Myocyte (in vitro differentiated cells): ENCODE results near the gene AKT1S1. TPM values are rescaled to one million over a fixed set of nuclear protein-coding genes. Genes with fewer than 3 reads are reported as not detected.
A peak's percentile ranks its signal among the peaks of the same experiment; 100 is the strongest.

Experiments
- DNase-seq: peaks from one replicate; pipeline ENCODE4 v3.0.0-alpha.2; 2012; ENCODE audit warnings: low read depth
- total RNA-seq: library from RNA; depleted of rRNA; stranded (reverse); fragments of >200 nt; gene quantifications from 2 replicates; pipeline ENCODE4 v1.2.3, GENCODE V29; 2014

AKT1S1 gene
- total RNA-seq, 1 donor from 2014 or later: 25.5 TPM

DNA sequence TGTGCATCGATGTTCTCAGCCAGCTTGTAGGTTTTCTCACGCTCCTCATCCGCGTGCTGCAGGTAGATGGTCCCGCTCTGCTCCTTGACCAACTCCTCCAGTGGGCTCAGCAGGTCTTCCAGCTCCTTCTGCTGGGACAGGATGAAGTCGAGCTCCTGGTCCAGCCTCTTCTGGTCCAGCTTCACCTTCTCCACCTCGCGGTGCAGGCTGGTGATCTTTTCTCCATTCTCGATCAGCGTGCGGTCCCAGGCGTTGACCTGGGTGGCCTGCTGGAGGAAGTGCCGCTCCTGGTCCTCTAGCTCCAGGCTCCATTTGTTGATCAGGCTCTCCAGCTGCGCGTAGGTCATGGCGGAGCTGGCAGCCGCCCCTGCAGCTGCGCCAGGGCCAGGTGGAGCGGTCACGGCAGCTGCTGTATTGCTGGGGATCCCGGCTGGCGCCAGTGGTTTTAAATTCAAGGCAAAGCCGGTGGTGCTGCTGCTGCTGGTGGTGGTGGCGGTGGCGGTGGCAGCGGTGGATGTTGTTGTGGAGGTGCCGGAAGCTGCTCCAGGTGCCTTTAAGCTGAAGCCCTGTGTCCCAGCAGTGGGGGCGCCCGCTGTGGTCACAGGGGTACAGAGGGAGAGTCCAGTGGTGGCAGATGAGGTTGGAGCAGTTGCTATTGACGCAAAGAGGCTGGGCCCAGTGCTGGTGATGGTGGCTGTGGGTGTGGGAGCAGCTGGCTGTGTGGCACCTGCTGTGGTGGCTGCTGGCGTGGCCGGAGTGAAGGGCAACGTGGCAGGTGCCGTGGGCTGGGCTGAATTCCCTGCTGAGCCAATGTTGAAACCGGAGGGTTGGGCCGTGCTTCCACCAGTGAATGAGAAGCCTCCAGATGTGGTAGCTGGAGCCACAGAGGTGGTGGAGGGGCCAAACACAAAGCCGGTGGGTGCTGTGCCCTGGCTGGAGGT, 31.6 kb upstream of the AKT1S1 start:
- DNase-seq: peak; percentile 52

DNA sequence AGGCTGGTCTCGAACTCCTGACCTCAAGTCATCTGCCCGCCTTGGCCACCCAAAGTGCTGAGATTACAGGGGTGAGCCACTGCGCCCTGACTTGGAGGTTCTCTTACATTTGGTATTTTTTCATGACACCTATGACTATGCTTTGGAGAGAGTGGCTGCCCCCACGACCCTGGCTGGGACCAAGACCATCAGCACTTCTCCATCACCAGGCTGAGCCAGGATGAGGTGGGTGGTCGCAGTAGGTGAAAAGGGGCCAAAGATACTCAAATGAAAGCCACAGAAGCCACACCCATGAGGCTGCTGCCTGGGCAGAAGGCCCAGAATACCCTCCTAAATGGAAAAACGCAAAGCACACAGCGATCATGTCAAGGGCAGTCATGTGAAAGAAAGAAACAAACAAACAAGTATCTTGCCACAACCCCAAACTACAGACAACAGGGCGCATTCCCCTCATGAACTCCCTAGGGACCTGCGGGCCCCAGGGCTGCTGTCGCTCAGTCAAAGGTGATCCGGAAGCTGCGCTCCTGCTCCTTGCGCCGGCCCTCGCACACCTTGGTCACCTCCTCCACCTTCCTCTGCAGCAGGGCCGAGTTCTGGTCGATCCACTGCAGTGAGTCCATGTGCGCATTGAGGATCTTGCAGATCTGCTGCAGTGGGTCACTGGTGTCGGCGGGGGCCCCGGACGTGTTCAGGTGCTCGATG, 30.7 kb upstream of the AKT1S1 start:
- DNase-seq: no peak

DNA sequence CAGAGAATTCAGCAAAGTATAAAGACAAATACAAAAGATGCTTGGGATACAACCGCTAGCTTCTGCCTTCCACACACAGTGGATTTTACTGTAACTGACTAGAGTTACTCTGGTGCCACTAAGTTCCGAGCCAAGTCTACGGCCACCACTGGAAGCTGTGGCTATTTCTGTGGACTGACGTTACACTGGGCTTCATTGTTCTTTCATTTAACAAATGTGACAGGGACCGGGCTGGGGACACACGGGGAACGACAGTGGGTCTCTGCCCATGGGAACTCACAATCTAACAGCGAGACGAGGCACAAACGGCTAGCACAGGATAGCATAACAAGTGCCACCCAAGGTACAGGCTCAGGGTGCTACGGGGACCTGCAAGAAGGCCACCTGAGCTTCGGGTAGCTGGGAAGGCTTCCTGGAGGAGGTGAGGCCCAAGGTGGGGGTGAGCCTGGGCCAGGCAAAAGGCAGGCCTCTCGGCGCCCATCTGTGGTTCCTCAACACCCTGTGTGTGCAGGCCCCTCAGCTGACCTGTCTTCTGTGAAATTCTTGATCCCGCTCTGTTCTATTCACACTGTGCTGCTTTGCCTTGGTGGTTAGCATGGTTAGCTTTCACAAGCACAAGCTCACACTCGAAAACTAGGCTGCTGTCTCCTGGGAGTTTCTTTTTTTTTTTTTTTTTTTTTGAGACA, 29.9 kb upstream of the AKT1S1 start:
- no peak for DNase-seq

DNA sequence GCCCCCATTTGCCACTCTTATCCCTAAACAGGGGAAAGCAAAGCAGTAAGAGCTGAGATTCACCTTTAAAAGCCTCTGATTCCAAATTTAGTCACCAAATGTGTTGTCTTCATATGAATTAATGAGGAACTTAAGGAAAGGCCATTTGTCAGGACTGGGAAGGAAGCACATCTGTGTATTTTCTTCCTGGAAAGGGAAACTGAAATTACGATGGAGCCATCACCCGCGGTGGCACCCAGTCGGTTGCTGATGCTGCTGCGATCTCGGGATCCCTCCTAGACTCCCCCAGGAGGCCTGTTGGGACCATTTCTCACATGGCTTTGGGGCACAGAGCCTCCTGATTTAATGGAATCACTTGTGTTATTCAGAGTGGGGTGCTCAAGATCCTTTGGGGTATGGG, 27.0 kb upstream of the AKT1S1 start:
- no peak for DNase-seq

DNA sequence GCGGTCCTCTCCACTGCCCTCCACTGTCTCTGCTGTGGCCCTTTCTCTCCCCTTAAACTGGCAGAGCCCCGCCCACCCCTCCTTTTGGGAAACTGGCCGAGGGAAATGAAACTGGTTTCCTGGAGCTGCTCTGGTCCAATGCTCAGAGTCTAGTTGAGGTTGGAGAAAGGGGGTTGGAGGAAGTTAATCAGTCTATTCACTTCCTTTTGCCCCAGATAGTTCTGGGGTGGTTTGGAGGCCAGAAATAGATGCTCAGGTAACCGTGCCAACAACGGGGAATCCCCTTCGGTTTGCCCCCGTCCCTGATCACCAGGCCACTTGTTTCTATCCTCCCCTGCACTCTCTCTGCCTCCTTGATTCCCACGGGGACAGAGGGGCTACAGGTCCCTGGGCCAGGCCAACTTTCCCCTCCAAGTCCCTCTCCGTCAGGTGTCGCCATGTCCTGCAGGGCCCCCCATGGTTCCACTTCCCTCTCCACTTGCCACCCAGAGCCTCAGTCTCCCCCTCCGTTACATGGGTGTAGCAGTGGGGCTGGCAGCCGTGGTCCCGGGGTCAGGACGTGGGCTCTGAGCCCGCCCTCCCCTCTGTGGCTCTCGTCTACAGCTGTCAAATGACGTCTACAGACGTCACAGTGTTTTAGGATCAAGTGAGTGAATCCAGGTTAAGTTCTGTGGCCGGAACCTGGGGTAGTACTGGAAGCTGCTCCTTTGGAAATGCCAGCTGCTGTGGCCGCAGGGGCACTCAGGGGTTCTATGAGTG, 19.9 kb upstream of the AKT1S1 start, which contains the start of gene IL4I1:
Gene IL4I1 (minus strand): TSS at position 25 of the 759 bp plus-strand sequence. CDS start 727 bp downstream, outside the sequence.
- peak; percentile 61 for DNase-seq

DNA sequence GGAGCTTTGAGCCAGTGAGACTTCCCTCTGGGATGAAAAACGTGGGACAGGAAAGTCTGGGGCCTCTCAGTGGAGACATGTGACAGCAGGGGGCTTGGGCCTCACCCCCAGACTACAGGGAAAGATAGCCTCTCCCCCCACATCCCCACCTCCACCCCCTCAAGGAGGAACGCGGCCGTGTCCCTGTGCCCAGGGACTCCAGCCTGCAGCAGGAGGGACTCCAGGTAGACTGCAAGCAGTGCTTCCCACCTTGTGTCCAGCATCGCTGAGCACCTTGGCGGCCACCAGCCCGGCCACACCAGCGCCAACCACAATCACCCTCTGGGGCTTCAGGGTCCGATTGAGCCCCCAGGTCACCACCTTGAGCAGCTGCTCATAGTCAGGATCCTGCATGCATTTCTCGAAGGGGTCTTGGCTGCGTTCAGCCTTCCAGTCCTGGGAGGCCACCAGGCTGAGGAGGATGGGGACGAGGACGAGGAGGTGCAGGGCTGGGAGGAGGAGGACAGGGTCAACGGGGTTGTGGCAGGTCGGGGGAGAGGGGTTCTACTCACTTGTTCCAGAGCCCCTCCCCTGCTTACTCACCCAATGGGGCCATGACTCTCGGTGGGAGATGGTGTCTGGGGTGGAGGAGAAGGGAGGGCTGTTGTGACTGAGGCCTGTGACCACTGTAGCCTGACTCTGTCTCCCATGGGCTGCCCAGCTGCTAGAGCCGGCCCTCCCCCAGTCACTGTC, 18.6 kb upstream of the AKT1S1 start:
- no peak for DNase-seq

DNA sequence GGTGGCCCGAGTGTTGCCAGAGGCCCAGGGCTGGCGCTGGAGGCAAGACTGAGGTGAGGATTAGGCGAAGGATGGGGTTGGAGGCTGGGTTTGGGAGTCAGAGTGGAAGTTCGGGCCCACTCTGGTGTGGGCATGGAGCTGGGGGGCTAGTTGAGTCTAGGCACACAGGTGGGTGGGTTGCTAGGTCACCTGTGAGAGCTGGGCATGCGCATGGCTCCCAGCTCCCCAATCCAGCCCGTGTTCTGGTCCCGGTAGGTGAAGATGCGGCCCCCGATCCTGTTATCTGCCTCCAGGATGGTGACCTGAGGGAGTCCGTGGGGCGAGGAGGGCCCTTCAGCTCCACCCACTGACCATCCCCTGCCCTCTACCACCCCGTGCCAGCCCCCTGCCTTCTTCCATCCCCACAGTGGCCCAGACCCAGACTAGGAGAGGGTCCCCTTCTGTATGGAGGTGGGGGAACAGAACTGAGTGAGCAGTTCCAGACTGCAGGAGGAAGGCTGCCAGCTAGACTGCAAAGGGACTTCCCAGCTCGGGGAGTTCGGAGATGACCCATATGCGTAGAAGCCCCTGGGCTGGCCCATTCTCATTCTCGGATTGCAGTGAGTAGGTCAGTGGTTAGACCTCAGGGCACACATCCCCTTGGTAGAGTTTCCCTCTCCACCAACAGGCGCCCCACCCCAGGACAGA, 17.9 kb upstream of the AKT1S1 start:
- no peak for DNase-seq

DNA sequence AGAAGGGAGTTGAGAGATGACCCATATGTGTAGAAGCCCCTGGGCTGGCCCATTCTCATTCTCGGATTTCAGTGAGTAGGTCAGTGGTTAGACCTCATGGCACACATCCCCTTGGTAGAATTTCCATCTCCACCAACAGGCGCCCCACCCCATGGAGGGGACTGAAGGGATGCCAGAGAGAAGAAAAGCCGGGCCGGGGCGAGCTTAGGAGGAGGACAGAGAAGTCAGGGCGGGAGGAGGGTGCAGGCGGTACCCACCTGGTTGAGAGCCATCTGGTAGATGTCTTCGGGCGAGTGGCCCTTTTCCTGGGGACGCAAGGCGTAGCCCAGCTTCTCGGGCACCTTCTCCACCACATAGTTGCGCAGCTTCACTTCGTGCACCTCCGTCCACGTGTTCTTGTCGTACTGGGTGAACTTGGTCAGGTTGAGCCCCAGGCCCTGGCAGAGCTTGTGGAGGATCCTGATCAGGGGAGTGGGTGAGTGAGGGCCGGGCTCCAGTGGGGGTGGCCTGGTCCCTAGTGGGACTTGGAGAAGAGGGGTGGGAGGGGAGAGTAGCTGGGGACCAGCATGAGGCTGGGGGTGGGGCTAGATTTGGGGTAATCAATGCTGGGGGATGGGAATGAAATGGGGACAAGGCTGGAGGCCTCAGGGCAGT, 17.0 kb upstream of the AKT1S1 start:
- DNase-seq: no peak

DNA sequence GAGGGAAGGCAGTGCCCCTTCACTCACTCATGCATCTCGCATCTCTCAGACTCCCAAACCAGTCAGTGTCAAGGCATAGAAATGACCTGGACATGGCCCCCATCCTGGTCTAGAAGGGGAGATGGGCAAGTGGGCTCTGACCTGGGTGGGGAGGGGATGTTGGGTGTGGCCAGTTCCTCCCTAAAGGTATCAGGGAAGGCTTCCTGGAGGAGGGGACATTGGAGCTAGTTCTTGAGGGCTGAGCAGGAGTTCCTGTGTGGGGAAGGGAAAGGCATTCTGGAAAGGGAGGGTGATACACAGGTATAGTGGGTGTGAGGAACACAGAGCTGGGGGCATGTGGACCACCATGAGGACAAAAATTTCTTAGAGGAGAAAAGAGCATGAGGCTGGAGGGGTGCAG, 15.6 kb upstream of the AKT1S1 start:
- DNase-seq: no peak

DNA sequence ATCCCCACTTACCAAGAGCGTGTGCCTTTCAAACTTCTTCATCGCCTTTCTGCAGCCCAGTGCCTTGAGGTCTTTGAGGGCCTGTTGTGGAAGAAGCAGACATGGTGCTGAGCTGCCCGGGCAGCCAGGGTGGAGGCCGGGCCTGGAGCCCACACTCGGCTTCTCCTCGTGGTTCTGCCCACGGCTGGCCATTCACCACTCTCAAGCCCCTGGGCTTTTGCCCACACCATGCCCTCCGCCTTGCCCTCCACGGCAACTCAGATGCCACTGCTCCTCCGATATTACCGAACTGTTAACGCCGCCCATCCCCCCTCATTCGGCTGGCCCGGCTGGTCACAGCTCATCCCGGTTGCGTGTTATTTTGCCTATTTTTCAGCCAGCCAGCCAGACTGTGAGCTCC, 14.2 kb upstream of the AKT1S1 start:
- DNase-seq: no peak

DNA sequence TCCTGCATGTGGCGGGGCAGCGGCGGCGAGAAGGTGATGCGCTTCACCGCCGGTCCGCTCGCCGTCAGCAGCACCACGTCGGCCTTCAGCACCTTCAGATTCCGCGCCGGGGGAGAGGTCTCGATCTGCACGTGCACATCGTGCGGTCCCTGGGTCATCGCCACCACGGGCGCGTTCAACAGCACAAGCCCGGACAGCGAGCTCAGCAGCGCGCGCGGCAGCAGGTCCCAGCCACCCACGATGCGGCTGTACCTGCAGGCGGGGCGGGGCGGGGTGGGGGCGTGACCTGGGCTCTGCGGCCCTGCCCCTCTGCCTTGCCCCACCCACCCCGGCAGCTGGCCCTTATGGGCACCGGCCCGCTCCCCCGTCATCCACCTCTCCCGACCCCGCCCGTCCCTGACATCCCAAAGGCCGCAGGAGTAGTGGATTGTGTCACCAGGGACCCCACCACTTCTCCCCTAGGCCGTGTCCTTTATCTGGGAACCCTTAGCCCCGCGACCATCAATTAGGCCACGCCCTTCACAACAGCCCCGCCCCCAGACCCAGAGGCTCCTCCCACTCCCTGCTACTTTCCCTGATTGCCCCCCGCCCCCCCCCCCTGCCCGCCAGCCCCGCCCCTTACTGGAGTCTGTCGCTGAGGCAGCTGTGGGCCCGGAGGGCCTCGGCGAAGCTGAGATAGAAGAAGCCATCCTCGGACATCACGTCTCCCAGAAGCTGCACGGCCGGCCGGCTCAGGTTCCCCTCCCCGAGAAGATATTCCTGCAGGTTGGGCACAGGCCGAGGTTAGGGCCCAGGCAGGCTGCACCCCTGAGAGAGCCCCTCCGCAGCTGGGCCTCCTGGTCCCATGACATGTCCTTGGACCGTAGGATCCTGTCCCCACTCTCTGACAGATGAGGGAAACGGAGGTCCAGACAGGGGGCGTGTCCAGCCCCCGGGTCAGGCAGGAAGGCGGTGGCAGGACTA, 13.5 kb upstream of the AKT1S1 start:
- DNase-seq: no peak

DNA sequence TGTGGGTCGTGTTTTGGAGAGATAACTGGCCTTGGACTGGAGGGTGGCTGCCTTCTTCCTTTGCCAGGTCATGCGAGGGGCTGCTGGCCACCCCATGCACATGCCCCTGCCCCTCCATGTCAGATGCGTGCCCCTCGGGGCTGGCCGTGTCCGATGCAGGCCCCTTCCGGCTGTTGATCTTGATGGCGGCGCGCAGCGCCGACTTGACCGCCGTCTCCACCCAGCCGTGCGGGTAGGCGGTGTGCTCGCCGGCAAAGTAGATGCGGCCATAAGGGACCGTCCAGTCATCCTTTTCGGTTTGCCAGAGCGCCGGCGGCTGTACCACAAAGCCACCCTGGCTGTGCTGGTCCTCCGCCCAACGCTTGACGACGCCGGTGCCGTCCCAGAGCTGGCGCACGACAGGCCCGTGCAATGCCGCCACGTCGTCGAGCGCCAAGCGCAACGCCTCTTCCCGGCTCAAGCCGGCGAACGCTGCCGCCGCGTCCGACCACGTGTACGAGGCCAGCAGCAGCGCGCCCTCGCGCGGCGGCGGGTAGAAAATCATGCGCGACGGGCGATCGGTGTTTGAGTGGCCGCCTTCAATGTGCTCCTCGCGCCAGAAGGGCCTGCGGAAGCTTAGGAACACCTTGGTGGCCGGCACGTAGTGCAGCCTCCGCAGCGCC, 12.7 kb upstream of the AKT1S1 start:
- DNase-seq: no peak

DNA sequence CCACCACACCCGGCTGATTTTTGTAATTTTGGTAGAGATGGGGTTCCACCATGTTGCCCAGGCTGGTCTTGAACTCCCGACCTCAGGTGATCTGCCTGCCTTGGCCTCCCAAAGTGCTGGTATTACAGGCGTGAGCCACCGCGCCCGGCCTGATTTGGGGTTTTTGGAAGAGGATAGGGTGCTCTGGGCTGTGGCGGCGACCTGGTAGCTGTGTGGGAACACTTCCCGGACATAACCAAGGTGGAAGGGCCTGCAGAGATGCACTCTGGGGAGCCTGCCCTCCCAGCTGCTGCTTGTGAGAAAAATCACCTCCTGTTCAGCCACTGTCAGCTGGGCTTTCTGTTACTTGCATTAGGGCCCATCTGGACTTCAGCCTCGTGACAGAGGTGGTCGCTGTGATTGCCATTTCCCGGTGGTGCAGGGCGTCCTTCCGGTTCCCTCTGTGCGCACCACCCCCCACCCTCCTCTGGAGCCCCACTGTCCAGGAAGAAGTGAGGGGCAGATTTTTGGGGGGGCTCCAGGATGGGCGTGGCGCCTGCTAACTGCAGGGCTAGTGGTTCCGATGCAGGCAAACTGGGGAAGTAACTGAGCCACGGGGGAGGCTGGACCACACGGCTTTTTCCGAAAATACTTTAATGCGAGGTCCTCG, 12.0 kb upstream of the AKT1S1 start:
- no peak for DNase-seq

DNA sequence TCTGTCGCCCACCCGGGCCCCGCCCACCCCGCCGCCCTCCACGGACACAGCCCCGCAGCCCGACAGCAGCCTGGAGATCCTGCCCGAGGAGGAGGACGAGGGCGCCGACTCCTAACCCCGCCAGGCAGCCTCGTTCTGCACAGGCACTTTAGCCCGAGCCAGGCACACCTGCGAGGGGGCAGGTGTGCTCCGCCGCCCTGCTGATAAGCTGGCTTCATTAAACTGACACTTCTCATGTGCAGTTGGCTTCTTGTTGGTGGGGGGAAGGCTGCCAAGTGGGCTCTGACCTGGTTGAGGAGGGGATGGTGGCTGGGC, 11.3 kb upstream of the AKT1S1 start:
- DNase-seq: no peak

DNA sequence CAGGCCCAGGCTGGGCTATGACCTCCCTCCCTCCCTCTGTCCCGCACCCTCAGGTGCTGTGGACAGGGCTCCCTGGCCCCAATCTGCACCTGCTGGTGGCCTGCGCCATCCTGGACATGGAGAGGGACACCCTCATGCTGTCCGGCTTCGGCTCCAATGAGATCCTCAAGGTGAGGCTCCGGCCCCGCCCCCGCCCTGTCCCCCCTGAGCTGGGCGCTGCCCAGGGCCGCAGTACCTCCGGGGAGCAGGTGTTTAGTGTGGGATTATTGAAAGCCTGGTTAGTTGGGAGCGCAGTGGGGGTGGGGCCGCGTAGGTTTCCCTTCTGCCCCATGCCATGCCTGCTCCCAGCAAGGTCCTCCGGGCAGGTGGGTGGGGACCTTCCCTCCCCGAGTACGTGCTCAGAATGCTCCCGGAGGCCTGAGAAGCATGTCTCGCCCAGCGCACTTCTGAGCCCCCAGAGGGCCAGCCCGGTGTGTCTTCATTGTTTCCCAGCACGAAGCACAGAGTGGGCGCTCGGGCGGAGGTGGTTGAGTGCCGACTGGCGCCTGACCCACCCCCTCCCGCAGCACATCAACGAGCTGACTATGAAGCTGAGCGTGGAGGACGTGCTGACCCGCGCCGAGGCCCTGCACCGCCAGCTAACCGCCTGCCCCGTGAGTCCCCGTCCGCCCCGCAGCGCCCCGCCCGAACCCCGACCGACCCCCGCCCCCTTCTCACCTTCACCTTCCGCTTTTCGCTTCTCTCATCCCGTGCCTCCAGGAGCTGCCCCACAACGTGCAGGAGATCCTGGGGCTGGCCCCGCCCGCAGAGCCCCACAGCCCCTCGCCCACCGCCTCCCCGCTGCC, 10.7 kb upstream of the AKT1S1 start:
- DNase-seq: no peak

DNA sequence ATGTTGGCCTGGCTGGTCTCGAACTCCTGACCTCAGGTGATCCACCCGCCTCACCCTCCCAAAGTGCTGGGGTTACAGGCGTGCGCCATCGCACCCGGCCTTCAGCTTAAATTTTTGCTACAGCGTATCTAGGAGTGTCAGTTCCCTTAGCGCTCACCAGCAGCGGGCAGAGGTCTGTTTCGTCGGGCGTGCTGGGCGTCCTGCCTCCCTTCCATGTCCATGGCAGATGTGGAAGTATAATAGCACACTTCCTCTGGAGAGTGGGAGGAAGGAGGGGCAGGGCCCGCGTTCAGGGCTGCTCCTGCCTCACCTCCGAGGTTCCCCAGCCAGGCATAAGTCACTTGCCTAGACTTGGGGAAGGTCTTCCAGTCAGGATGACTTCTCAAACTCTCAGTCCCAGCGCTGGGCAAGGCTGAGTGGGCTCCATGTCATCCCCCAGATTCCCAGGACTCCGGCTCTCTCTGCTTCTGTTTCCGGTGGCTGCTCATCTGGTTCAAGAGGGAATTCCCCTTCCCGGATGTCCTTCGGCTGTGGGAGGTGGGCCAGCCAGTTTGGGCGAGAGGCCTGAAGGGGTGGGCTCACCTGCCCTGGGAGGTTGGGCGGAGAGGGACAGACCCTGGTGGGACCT, 10.0 kb upstream of the AKT1S1 start:
- DNase-seq: no peak
